H4 (cell line): ENCODE measurements around the gene ANGEL1. TPM values are rescaled to one million over a fixed set of nuclear protein-coding genes. Genes with fewer than 3 reads are reported as not detected.

Source experiments
- DNase-seq: peaks from one replicate; pipeline ENCODE4 v3.0.0-alpha.2; 2015; ENCODE audit warnings: low spot score
- total RNA-seq: library from RNA; depleted of rRNA; stranded (reverse); fragments of >200 nt; shearing (Covaris generic); gene quantifications from 2 replicates; pipeline ENCODE4 v1.2.3, GENCODE V29; 2014

The ANGEL1 gene
- total RNA-seq, 1 experiment from 2014 or later = 9.3 TPM

DNA sequence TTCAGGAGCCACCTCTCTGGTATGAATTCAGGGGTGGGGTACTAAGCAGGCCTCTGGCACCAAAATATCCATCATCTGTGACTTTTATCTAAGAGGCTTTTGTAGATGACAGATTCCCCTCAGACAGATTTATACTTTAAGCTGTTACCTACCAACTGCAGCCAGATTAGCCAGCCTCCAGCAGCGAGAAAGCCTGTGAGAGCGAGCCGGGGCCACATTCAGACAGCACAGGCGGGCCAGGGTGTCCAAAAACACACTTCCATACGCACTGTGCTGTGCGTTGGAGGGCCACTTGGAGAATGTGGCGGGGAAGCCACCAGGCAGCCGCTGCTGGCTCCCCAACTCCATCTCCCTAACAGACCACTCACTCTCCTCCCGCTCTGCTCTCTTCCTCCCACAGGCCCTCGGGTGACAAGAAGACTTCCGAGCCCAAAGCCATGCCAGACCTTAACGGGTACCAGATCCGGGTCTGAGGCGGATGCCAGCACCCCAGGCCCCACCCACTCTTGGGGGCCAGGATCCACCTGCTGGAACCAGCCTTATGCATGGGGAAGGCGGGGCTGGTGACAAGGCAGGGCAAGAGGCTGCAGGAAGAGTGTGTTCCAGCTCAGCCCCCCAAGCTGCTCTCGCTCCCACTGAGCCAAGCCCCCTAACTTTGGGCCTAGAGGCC lies 34.0 kb downstream of the ANGEL1 start:
- DNase-seq = no peak

DNA sequence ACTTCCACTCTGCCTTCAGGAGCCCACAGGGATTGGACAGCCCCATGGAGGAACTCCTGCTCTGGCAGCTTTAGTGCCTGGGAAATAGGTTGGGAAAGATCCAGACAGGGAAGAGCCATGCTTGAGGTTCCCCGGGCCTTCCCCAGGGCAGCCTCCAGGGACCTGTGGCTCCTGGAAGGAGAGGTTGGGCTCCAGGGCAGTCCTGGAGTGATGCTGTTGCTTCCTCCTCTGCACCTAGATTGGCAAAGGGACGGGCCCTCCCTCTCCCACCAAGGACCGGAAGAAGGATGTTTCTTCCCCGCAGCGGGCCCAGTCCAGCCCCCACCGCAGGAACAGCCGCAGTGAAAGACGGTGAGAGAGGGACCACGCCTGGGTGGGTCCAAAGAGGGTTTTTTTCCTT lies 35.0 kb downstream of the ANGEL1 start:
- no peak for DNase-seq

DNA sequence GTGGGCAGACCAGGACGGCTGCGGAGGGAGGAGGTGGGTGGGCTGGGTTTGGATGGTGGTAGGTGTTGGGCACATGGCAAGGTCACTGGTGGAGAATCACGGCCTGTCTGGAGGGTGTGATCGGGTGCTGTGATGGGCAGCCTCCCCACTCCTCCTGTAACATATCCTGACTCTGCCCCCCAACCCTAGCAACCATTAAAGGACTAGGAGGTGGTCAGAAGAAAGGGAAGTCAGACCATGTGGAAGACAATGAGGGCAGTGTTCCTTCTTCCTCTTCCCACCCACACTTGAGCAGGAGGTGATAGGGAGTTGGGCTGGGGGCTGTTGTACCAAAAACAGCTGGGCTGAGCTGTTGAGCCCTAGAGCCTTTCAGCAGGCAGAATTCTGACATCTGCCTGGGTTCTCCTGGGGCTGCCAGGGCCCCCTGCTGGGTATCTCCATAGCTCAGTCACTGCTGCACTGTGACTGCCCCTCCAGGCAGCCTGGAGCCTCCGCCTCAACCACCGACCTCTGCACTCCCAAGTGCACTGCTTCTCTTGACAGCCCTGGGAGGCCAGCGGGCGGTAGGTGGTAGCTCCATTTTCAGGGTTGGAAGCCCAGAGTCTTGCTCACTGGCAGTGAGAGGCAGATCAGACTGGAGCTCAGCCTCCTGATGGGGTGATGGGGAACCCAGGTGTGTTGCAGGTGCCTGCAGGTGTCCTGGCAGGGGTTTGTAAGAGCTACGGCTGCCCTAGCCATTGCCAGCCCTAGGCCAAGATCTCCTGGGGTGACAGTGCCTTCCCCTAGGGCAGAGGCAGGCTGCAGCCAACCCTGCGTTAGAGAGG lies 36.0 kb downstream of the ANGEL1 start:
- no peak for DNase-seq

DNA sequence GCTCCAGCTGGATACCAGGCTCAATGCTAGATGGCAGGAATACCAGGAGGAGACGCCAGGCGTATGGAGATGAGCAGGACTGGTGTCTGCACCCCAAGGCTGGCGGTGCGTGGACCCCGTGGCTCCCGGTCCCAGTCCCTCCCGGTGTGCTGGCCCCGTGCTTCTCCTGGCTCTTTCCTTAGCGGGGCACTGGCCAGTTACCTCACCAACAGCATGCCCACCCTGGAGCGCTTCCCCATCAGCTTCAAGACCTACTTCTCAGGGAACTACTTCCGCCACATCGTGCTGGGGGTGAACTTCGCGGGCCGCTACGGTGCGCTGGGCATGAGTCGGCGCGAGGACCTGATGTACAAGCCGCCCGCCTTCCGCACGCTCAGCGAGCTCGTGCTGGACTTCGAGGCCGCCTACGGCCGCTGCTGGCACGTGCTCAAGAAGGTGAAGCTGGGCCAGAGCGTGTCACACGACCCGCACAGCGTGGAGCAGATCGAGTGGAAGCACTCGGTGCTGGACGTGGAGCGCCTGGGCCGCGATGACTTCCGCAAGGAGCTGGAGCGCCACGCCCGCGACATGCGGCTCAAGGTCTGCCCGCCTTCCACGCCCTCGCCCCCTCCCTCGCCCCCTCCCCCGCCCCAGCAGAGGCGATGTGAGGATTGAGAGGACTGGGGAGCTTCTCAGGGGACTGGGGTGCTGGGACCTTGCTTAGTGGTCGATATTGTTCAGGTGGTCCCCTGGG lies 36.8 kb downstream of the ANGEL1 start:
- no peak for DNase-seq

DNA sequence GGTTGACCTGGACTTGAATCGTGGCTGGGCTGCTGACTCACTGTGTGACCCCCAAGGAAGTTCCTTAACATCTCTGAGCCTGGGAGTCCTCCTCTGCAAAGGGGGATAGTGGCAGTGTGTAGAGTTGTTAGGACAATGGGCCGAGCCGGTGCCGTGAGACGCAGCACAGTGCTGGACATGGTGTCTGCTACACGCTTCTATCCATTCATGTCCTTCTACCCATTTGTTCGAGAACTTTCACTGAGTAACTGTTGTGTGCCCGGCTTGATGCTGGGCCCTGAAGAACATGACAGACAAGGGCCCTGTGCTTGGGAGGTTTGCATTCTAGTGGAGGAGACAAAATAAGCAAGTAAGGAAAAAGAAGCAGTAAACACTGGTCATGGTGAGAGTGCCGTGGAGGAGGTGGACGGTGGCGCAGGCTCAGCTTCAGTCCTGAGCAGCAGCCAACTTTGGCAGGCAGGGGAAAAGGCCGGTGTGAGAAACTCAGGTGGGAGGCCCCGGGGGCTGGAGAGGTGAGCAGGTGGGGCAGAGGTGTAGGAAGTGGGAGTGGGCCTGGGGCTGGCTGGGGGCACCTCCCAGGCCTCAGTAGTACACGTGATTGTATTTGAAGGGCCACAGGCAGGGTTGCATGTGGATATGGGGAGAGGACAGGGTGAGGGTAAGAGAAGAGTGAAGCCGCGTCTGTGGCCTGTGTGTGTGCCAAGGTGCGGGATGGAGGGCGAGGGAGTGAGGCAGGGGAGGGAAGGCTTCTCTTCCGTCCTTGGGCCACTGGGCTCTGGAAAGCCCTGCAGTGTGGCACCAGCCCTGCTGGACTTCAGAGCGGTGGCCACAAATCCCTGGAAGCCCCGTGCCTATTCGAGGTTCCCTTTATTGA lies 37.6 kb downstream of the ANGEL1 start:
- DNase-seq = no peak

DNA sequence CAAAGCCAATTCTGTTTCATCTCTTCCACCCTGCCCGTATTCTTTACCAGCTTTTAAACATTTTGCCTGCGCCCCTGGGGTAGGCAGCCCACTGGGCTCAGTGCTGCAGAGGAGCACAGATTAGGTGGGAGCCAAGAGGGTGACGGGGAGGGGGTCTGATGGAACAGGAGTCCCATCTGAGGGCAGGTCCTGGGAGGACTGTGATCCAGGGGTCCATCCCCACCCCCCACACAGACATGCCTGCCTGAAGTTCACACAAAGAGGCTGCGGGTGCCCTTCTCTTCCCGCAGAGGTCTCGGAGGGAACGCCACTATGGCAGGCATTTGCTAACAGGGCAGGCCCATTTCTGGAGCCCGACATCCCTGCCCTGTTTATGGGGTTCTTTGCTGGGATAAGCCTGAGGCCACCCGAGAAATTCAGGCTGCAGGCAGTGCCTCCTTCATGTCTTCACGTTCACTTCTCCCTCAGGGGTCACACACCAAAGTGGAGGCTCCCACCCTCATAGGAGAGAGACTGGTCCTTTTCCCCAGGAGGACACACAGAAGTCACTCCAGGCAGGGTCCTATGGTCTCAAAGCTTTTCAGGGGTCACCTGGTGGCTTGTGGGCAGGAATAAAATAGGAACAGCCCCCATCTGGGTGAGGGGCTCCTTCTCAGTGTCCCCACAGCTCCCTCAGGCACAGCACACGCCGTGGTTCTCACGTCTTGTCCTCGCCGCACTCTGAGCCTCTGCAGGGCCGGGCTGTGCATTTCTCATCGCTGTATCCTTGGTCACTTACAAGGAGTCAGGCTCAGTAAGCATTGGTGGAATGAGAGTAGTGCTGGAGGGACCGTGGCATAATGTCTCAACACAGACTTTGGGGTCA lies 38.5 kb downstream of the ANGEL1 start:
- DNase-seq = no peak

DNA sequence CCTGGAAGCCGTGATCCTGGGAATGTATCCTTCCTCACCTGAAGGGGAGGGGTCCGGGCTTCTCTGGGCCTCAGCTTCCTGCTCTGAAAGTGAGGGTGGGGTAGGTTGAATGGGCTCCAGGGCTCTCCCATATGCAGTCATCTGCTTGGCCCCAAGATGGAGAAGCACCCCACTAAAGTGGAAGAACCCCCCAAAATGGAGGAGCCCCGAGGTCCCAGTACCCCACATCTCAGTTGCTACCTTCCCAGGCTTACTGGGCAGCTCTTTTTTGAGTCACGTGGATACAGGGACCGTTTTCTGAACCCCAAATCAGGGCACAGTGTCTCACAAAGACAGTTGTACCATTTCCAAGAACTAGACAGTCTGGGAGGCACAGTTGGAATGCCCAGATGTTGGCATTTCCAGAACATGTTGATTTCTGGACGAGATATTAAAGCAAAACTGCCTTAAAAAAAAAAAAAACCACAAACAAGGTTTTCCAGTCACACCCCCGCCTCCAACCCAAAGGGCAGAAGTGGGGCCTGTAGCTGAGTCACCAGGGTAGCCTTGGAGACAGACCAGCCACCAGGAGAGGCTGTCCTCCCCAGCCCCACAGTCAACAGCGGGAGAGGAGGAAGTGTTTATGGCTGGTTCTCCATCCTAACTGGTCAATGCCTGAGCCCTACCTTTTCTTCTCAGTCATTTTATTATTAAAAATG lies 39.3 kb downstream of the ANGEL1 start:
- peak; percentile 90 for DNase-seq

DNA sequence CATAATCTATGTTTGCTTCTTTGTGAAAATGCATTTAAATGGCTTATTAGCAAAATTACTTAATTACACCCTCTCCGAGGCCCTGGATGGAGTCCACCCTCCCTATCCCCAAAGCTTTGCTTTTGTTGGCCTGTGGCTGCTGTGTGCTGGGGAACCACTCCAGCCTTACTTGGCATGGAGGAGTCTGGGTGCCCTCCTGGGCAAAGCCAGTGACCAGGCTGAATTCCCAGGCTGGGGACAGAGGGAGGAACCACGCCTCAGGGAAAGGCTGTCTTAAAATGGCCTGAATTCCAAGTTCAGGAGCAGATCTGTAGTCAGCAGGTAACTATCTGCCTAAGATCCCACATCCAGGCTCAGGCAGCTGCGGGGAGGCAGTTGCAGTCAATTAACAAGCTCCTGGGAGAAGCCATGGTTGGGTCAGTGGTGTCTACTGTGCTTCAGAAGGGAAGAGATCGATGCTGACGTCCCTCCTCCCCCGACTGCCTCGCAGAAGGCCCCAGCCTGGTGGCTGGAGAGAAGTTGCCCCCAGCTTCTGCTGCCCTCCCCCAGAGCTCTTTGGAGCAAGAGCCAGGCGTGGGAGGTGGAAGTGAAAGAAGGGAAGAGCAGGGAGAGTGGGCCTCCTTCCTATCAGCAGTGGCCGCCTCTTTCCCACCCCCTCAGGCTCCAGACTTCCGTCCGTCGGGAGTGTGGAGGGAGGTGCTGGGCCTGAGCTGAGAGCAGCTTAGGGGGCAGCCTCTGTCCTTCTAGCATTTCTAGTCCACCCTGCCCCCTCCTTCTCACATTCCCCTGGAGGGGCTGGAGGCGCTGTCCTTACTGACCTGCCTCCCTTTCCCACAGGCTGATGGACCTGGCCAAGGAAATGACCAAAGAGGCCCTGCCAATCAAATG lies 40.1 kb downstream of the ANGEL1 start:
- DNase-seq = peak; percentile 54

DNA sequence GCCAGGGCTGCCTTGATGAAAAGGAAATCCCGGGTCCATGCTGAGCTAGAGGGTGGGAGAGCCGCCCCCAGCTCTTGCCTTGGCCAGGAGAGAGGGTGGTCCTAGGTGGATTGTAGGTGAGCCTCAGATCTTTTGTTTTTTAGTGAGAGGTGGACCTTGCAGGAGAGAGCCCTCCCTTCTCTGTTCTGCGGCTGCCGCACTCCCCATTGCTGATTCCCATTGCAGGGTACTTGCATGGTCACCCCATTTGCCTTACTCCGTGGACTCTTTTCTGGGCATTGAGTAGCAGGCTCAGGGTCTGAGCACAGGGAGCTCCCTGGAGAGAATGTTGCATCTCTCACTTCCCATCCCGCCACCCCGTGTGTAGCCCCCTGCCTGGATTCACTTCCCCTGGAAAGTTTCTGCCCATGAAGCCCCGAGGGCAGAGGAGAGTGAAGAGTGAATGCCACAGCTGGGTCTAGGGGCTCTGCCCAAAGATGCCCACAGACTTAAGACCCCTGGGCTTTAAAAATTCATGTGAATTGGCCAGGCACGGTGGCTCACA lies 41.2 kb downstream of the ANGEL1 start:
- no peak for DNase-seq

DNA sequence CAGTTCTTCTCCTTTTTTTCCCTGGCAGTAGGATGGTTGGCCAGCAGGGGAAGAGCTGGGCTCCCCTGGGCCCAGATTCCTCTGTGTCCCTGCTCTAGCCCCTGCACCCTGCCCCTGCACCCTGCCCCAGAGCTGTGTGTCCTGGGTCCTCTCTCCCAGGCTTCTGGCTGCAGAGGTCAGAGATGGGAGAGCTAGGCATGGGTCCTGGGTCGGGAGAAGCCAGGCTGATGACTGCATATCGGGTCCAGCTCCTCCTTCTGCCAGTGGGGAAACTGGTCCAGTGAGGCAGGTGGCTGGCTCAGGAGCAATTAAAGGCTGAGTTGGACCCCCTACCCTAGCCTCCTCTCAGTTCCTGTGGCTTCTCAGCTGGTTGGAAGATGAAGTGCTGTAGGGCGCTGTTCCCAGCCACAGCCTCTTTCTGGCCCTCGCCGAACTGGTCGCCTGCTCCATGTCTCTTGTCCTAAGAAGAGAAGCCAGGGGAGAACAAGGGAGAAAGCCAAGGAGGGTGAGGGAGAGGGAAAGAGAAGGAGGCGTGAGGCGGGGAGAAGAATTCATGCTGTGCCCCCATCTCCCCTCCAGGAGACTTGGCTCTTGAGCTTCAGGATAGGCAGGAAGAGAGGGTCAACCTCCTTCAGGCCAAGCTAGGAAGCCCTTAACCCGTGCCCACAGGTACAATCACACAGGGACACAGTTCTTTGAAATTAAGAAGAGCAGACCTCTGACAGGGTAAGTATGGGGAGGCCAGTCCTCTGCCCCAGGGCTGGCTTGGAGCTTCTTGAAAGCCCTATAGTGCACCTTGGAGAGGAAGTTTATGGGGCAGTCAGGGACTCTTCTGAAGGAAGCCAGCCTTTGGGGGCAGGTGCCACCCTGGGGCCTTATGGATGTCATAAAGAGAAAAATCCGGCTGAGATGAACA lies 41.9 kb downstream of the ANGEL1 start:
- no peak for DNase-seq

DNA sequence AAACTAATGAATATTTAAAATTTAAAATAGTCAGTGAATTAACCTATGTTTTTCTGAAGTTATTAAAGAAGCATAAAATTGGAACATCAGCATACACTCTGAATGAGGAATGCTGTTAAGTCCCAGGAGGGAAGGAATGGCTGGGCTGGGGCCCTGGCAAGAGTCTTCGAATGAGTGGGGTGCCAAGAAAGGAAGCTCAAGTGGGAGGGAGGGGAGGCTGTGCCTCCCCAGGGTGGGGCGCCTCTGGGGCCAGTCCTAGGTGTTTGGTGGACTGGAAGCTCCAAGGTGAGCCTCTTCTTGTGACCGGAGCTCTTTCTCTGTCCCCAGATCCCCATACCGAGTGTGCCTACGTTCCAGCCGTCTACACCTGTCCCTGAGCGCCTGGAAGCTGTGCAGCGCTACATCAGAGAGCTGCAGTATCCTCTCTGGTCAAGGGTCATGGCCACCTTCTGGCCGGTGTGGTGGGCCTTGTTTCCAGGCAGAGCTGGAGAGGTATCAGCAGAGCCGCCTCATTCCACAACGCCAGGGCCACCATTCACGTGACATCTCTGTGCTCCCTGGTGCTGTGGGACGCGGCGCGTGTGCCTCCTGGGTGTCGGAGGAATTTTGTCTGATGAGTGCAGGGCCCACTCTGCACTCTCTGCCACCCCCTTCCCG lies 42.9 kb downstream of the ANGEL1 start:
- DNase-seq = no peak

DNA sequence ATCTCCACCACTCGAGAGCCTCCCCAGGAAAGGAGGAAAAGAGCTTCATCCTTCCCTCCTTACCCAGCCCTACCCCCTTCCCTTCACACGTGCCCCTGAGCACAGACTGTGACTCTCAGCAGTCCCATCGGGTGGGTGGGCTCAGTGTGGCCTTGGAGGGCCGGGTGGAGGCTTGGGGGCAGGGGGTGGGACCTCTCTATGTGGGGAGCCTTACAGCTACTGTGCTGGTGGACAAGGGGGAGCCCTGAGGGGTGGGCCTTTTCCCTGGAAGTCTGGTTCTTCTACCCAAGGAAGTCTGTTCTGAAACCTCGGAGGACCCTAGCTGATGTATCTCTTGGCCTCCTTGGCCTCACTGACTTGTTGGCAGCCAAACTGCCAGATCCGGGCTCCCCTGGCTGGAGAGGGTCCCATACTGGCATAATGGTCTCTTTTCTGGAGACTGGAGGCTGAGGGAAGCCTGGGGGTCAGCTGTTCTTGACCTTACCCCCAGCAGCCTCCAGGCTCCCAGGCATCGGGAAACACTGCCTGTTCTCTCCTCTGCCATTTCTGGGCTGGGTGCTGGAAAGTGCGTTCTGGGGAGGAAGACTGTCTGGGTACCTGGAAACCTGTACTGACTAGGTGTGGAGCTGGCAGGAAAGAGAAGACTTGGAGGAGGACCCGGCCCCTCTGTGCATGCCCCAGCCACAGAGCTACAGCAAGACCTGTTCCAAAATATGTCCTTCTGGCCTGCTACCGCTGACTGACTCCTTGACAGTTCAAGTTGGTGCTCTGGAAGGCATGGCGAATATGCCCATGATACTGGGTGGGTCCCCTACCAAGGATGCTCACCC lies 43.8 kb downstream of the ANGEL1 start:
- DNase-seq = no peak

DNA sequence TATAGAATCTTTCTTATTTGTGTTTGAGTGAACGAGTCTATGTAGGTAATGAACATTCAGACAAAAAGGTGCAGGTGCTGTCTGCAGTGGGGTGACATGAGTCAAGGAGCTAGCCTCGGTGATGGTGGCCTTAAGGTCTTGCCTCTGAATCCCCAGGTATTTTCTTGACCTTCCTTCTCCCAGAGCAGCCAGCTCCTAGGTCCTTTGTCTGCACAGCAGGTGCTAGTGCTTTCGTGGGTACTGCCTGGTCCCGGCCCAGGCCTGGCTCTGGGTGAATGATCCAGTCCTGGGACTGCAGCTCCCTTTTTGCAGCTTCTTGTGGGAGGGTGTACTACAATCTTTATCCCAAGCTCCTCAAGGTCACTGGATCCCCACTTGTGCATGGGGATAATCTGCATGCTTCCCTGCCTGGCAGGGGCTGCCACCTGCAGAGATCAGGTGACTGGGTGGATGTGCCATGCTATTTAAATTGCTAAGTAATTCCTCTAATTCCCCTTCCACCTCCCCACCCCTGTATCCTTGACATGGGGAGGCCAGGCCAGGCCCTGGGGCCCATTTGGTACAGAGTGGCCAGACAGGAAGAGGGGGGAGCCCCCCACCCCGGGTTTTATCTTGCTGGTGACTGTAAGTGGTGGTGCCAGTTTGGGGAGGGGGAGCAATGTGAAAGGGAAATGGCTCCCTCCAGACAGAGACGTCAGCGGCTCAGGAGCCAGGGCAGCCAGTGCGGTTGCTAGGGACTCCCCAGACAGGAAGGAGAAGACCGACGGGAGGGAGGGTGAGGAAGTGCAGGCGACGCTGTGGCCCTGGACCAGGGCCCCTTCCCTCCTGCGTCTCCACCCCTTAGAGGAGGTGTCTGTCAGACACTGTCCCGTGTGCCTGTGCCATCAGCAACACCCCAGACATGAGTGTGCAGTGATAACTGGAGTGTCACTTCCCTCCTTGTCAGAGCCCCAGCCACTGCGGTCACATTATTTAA lies 44.7 kb downstream of the ANGEL1 start:
- DNase-seq = no peak

DNA sequence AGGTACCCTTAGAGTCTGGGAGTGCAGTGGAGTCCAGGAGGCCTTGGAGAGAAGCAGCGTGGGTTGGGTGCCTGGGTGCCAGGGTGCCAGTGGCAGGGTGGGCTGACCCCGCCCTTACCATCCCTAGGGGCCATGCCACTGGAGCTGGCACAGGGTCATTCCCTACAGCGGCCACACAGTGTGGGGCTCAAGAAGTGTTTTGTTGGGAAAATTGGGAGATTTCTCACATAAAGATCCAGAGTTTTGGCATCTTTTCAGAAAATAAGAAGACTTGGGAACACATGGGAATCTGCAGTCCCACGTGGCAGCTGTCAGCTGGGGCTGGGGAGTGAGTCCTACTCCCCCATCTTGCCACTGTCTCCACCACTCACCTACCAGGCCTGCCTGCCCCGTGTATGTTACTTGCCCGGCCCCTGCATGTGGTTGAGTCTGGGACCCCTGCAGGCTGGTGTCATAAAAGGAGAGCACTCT lies 47.2 kb downstream of the ANGEL1 start:
- no peak for DNase-seq
